ENCODE results near the gene OIT3. TPM values are rescaled to one million over a fixed set of nuclear protein-coding genes. Genes with fewer than 3 reads are reported as not detected.

The OIT3 gene
- 0.29 TPM in 1 of 2 replicates, not detected in the other for total RNA-seq

DNA sequence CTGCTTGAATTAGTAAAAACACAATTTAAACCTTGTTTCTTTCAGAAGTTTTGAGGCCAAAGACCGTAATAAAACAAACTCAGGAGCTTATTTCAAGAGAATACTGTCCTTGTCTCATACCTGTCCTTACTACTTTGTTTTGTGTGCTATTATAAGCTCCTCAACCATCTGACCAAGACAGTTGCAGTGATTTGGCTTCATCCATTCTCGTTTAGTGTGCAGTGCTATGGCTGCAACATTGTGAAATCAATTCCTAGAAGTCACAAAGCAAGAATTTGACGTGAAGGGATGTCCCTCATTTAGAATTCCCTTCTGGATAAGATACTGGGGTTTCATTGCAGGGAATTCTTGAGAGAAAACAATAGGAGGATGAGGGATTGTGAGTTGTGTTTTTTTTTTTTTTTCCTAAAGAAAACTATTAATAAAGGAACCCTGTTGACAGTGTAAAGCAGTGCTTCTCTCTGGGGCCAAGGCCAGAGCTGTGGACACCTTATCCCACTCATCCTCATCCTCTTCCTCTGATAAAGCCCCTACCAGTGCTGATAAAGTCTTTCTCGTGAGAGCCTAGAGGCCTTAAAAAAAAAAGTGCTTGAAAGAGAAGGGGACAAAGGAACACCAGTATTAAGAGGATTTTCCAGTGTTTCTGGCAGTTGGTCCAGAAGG lies at the start of gene OIT3:
Gene OIT3, plus strand, starts transcription at position 604 of the 663 bp plus-strand sequence. CDS start 60 bp downstream, outside the sequence.
- TF ChIP-seq, protein P1, sequence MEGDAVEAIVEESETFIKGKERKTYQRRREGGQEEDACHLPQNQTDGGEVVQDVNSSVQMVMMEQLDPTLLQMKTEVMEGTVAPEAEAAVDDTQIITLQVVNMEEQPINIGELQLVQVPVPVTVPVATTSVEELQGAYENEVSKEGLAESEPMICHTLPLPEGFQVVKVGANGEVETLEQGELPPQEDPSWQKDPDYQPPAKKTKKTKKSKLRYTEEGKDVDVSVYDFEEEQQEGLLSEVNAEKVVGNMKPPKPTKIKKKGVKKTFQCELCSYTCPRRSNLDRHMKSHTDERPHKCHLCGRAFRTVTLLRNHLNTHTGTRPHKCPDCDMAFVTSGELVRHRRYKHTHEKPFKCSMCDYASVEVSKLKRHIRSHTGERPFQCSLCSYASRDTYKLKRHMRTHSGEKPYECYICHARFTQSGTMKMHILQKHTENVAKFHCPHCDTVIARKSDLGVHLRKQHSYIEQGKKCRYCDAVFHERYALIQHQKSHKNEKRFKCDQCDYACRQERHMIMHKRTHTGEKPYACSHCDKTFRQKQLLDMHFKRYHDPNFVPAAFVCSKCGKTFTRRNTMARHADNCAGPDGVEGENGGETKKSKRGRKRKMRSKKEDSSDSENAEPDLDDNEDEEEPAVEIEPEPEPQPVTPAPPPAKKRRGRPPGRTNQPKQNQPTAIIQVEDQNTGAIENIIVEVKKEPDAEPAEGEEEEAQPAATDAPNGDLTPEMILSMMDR (conservative IDR thresholded peaks at IDR 0.05; ENCODE audit: low read depth, low read length): no peak
- H3K4me3 ChIP-seq (ENCODE audit: low read depth, low read length): no peak within 1 kb of the TSS
- DNase-seq (ENCODE audit: low read depth): no peak

DNA sequence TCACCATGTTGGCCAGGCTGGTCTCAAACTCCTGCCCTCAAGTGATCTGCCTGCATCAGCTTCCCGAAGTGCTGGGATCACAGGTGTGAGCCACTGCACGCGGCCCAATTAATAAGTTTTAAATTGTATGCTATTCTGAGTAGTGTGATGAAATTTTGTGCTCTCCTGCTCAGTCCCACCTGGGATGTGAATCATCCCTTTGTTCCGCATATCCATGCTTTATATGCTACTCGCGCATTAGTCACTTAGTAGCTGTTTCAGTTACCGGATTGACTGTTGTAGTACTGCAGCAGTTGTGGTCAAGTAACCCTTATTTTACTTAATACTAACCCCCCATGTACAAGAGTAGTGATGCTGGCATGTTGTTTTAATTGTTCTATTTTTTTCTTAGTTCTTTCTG lies 47.3 kb upstream of the OIT3 start:
- DNase-seq (ENCODE audit: low read depth): peak; percentile 84
- TF ChIP-seq, protein P1 (conservative IDR thresholded peaks at IDR 0.05; ENCODE audit: low read depth, low read length): no peak

DNA sequence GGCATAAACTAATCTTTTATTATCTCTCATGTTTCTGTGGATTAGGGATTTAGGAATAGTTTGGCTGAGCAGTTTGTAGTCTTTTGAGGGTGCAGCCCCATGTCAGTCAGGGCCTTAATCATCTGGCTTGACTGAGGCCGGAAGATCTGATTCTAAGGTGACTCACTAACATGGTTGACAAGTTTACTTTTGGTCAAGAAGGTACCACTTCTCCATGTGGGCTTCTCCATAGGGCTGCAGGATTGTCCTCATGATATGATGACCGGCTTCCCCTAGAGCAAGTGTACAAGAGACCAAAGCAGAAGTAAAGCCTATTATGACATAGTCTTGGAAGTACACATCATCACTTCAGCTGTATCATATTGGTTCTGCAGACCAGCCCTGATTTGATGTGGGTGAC lies 45.9 kb upstream of the OIT3 start:
- DNase-seq (ENCODE audit: low read depth): no peak
- TF ChIP-seq, protein P1 (conservative IDR thresholded peaks at IDR 0.05; ENCODE audit: low read depth, low read length): no peak
- no peak overlapping the region for H3K4me3 ChIP-seq (ENCODE audit: low read depth, low read length)

More for the DNA sequence above, 47.3 kb upstream of the OIT3 start:
- H3K4me3 ChIP-seq (ENCODE audit: low read depth, low read length): no peak overlapping the region

DNA sequence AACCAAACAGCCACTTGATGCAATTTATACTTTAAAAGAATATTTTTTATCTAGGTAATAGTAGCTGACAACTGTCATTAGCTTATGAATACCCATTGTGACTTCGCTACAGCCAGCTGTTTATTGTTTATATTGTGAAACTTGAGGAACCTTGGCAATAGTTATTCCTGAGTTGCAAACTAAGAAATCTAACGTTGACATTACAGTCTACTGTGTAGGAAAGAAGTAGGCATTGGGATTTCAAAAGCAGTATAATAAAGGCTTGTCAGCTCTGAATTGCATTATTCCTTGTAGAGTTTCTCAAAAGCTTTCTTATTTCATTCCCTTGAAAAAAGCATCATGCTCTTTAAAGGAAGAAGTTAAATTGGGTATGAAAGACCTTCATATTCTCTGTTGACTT lies 42.7 kb upstream of the OIT3 start:
- no peak overlapping the region for H3K4me3 ChIP-seq (ENCODE audit: low read depth, low read length)
- TF ChIP-seq, protein P1 (conservative IDR thresholded peaks at IDR 0.05; ENCODE audit: low read depth, low read length): no peak
- no peak for DNase-seq (ENCODE audit: low read depth)

DNA sequence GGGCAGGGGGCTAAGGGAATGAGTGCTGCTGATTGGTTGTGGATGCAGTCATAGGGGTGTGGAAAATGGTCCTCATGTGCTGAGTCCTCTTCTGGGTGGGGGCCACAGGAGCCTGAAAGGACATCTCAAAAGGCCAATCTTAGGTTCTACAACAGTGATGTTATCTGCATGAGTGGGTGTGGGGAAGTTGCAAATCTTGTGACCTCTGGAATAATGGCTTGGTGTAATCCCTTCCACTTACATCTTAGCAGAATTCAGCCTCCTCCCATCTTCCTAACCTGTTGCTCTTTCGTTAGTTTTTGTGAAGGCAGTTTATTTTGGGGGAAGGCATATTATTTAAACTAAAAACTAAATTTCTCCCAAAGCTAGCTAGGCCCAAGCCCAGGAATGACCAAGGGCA lies 42.0 kb upstream of the OIT3 start:
- TF ChIP-seq, protein P1 (conservative IDR thresholded peaks at IDR 0.05; ENCODE audit: low read depth, low read length): no peak
- DNase-seq (ENCODE audit: low read depth): no peak
- no peak overlapping the region for H3K4me3 ChIP-seq (ENCODE audit: low read depth, low read length)

DNA sequence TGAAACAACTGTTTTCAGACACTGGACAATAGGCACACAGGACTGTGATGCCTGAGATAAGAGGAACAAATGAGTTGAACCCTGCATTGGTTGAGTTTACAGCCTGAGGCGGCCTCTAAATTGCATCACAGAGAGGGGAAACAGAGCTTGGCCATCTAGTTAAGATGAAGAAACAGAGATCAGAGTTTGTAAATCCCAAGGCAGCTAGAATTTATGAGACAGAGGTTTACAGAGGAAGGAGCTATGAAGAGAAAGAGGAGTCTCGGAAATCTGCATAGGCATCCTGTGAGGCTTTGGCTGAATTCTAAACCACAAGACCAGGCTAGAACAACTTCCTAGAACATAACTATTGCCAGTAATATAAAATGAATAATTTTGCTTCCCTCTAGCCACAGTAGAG lies 41.0 kb upstream of the OIT3 start:
- no peak overlapping the region for H3K4me3 ChIP-seq (ENCODE audit: low read depth, low read length)
- DNase-seq (ENCODE audit: low read depth): no peak
- TF ChIP-seq, protein P1 (conservative IDR thresholded peaks at IDR 0.05; ENCODE audit: low read depth, low read length): no peak

DNA sequence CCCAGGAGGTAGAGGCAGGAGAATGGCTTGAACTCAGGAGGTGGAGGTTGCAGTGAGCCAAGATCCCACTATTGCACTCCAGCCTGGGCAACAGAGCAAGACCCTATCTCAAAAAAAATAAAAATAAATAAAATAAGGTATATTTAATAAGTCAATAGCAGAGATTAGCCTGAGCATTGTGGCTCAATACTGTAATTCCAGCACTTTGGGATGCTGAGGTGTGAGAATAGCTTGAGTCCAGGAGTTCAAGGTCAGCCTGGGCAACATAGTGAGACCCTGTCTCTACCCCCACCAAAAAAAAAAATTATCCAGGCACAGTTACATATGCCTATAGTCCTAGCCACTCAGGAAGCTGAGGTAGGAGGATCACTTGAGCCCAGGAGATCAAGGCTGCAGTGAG lies 38.4 kb upstream of the OIT3 start:
- H3K4me3 ChIP-seq (ENCODE audit: low read depth, low read length): no peak overlapping the region
- no peak for DNase-seq (ENCODE audit: low read depth)
- TF ChIP-seq, protein P1 (conservative IDR thresholded peaks at IDR 0.05; ENCODE audit: low read depth, low read length): no peak
